ENCODE data around the gene LOXL1.

DNA sequence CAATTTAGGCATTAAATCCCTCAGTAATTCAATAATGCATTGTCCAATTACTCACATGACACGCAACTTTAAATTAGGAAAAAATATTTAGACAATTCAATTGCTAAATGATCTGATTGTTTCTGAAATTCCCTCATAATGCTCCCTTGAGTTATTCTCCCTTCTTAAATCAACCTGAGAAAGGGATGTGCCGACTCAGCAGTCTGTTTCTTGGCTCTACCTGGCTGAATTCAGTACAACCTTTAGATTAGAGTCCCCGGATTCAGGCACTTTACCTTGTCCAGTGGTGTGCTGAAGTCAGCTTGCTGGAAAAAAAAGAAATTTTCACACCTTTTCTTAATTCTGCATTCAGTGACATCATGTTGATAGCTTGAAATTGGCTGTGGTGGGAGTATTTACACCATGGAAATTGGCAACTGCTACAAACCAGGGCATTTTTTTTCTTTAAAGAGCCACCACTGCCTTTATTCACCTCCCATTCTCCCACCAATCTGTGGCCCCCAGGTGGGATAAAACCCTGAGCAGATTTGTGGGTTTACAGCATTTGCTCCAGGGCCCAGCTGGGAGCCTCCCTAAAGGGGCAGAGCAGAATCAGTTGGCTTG lies 20.9 kb upstream of the LOXL1 start:
- TF ChIP-seq CTCF (IDR thresholded peaks at IDR 0.05) (no peak), POLR2A (IDR thresholded peaks at IDR 0.05) (no peak), POLR2AphosphoS5 (IDR thresholded peaks at IDR 0.05; ENCODE audit: insufficient read depth in 1 of 2, low read depth in 1 of 2) (no peak)

Data from vagina (tissue), 2 donors.